ENCODE data around the gene ZNF850. TPM values are rescaled to one million over a fixed set of nuclear protein-coding genes. Genes with fewer than 3 reads are reported as not detected.
"Not testable (repeated sequence)": the region's sequence is repeated elsewhere in the genome, so short reads cannot be mapped to it uniquely, and the experiment has no call there.

Gene ZNF850
- 0.93 TPM for polyA plus RNA-seq (2012; ENCODE audit: insufficient read depth, insufficient read length)

DNA sequence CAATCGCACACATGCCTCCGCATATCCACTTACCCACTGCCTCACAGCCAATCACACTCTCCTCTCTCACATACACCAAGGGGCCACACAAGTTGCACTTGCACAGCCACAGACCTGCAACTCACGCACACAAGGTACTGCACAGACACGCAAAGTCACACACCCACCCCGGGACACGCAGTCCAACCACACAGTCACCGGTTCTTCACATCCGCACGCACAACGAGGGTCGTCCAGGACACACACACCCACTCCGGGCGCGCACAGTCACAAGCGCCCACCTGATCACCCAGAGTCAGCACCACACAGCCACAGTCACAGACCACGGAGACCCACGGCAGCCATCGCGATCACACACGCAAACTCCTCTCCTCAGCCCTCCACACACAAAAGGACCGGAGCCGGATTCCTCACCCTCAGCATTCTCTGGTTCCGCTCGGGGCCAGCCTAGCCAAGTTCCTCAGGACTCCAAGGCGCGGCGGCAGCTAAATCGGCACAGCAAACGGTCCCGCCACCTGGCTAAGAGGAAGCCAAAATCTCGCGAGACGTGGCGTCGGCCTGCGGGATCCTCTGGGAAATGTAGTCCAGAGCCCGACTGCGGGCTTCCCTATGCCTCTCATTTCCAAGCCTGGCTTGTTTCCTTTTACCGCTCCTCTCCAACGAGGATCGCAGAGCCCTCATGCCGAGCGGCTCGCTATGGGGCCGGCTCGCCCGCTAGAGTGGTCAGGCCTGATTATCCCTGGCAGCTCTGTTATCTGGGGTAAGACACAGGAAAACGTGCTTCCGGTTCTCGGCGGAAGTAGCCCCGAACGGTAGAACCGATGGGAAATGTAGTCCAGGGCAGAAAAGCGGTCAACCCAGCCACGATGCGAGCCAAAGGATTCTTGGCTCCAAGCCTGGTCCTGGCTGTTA is at the start of gene ZNF850:
Gene ZNF850, minus strand, starts transcription at position 497 of the 912 bp plus-strand sequence. CDS start 10,201 bp downstream, outside the sequence.
- H3K4me3 ChIP-seq (ENCODE audit: low read length): peak within 1 kb of the TSS; percentile 67

GRCh38 chr19:36821758-36822157 is 49.2 kb upstream of the ZNF850 start:
- H3K4me3 ChIP-seq (ENCODE audit: low read length): no peak overlapping the region
- DNase-seq (ENCODE audit: low read depth, low spot score): no peak

More for the DNA sequence above, at the start of gene ZNF850:
- DNase-seq (ENCODE audit: low read depth, low spot score): peak; percentile 94

- H3K4me3 ChIP-seq (ENCODE audit: low read length): no peak overlapping the region
- DNase-seq (ENCODE audit: low read depth, low spot score): no peak
These were observed 46.6 kb upstream of the ZNF850 start for GRCh38 chr19:36819130-36819630.

- no peak for DNase-seq (ENCODE audit: low read depth, low spot score)
- H3K4me3 ChIP-seq (ENCODE audit: low read length): no peak overlapping the region
These were observed 34.4 kb upstream of the ZNF850 start for GRCh38 chr19:36807029-36807428.

GRCh38 chr19:36805364-36805763 is 32.8 kb upstream of the ZNF850 start:
- no peak overlapping the region for H3K4me3 ChIP-seq (ENCODE audit: low read length)
- DNase-seq (ENCODE audit: low read depth, low spot score): no peak

- no peak overlapping the region for H3K4me3 ChIP-seq (ENCODE audit: low read length)
- DNase-seq (ENCODE audit: low read depth, low spot score): no peak
These were observed 25.1 kb upstream of the ZNF850 start for GRCh38 chr19:36797786-36798108.

DNA sequence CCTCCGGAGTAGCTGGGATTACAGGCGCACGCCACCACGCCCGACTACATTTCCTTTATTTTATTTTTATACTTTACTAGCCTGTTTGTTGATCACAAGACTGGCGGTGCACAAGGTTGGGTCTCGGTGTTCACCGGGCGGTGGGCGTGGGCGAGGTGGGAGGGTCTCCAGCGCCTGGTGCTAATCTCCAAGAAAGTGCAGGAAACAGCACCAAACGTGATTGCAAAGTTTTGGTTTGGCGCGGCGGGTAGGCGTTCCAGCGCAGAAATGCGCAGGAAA is 24.0 kb upstream of the ZNF850 start:
- no peak for DNase-seq (ENCODE audit: low read depth, low spot score)
- H3K4me3 ChIP-seq (ENCODE audit: low read length): no peak overlapping the region

- not testable (repeated sequence) for DNase-seq (ENCODE audit: low read depth, low spot score); H3K4me3 ChIP-seq (ENCODE audit: low read length)
These were observed 19.0 kb upstream of the ZNF850 start for GRCh38 chr19:36791420-36792141.

DNA sequence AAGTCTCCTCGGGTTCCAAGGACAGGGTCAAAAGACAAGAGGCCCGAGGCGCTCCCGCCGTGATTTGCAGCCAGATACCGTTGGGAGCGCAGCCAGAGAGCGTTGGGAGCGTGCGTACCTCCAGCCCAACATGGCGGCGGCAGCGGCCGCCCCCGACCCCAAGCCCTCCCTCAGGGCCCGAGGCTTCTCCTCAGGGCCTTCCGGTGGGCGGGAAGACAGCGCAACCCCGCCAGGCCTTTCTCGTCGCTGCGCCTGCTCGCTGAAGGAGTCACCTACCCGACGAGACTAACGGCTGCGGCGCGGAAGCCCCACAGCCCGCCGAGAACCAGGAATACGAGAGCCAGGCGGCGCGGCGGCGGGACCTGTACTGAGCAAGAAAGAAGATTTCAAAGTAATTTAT is 3.2 kb upstream of the ZNF850 start:
- no peak for DNase-seq (ENCODE audit: low read depth, low spot score)
- H3K4me3 ChIP-seq (ENCODE audit: low read length): no peak overlapping the region

DNA sequence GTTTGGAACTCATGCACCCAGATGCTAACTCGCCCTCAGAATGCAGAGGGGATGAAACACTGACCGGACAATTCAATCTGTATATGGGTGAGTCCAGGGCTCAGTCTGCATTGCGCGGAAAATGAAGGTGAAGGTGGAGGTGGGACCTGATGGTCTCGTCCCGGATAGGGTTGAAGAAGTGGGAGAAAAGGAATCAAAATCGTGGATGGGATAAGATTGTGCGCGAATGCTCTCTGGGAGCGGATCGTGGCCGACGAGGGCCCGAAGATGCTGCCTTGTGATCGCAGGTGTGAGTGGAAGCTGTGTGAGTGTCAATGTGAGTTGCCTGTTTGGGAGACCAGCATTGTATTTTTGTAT is 594 bp upstream of the ZNF850 start:
- no peak for DNase-seq (ENCODE audit: low read depth, low spot score)
- peak overlapping the region; percentile 67 for H3K4me3 ChIP-seq (ENCODE audit: low read length)

- no peak for DNase-seq (ENCODE audit: low read depth, low spot score)
- H3K4me3 ChIP-seq (ENCODE audit: low read length): peak overlapping the region; percentile 67
These were observed 1.1 kb downstream of the ZNF850 start for GRCh38 chr19:36771261-36772231.

DNA sequence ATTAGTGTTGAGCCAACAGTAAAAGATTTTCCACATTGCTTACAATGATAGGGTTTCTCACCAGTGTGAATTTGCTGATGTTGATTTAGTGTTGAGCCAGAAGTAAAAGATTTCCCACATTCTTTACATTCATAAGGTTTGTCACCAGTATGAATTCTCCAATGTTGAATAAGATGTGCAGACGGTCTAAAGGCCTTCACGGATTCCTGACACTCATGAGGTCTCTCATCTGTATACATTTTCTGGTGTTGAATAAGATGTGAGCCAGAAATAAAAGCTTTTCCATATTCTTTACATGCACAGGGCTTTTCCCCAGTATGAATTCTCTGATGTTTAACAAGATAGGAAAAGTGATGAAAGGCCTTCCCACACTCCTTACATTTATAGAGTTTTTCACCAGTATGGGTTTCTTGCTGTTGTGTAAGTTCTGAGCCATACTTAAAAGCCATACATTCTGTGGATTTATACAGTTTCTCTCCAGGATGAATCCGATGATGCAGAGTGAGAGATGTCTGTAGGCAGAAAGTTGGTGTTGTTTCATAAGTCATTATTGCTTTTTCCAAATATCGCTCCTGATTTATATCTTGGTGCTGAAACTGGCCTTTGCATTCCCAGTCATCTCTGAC is 22.4 kb downstream of the ZNF850 start:
- no peak overlapping the region for H3K4me3 ChIP-seq (ENCODE audit: low read length)

GRCh38 chr19:36749613-36750012 is 23.0 kb downstream of the ZNF850 start:
- not testable (repeated sequence) for DNase-seq (ENCODE audit: low read depth, low spot score); H3K4me3 ChIP-seq (ENCODE audit: low read length)

More for the DNA sequence above, 22.4 kb downstream of the ZNF850 start:
- no peak for DNase-seq (ENCODE audit: low read depth, low spot score)

DNA sequence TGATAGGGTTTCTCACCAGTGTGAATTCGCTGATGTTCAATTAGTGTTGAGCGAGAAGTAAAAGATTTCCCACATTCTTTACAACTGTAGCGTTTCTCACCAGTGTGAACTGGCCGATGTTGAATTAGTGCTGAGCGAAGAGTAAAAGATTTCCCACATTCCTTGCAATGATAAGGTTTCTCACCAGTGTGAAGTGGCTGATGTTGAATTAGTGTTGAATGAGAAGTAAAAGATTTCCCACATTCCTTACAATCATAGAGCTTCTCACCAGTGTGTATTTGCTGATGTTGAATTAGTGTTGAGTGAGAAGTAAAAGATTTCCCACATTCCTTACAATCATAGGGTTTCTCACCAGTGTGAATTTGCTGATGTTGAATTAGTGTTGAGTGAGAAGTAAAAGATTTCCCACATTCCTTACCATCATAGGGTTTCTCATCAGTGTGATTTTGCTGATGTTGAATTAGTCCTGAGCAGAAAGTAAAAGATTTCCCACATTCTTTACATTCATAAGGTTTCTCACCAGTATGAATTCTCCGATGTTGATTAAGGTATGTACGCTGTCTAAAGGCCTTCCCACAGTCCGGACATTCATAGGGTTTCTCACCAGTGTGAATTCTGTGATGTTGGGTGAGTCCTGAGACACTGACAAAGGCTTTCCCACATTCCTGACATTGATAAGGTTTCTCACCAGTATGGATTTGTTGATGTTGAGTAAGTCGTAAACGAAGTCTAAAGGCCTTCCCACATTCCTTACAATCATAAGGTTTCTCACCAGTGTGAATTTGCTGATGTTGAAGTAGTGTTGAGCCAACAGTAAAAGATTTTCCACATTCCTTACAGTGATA is 24.0 kb downstream of the ZNF850 start:
- DNase-seq (ENCODE audit: low read depth, low spot score): no peak
- H3K4me3 ChIP-seq (ENCODE audit: low read length): no peak overlapping the region

DNA sequence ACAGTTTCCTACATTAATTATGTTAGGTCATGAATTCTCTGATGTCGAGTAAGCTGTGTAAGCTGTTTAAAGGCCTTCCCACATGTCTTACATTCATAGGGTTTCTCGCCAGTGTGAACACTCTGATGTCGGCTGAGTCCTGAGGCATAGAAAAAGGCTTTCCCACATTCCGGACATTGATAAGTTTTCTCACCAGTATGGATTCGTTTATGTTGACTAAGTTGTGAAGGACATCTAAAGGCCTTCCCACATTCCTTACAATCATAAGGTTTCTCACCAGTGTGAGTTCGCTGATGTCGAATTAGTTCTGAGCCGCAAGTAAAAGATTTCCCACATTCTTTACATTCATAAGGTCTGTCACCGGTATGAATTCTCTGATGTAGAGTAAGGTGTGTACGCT is 24.9 kb downstream of the ZNF850 start:
- no peak overlapping the region for H3K4me3 ChIP-seq (ENCODE audit: low read length)
- DNase-seq (ENCODE audit: low read depth, low spot score): no peak

GRCh38 chr19:36745870-36746269 is 26.7 kb downstream of the ZNF850 start:
- no peak for DNase-seq (ENCODE audit: low read depth, low spot score)
- no peak overlapping the region for H3K4me3 ChIP-seq (ENCODE audit: low read length)

DNA sequence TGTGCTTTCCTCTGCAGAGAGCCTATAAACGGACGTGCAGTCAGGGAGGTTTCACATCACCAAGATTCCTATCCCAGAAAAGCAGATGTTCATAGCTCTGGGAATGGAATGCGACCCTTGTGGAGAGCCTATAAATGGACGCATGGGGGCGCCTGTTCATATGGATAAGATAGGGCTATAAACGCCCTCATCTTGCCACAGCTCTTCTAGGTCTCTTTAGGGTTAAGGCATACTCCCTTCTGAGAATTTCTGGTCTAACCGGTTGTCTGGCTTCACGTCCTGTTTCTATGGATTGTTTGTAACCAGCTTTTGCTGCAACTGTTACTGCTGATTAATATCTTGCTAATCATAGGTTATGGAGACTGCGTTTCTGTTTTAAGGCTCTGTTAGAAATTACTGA is 36.4 kb downstream of the ZNF850 start:
- not testable (repeated sequence) for DNase-seq (ENCODE audit: low read depth, low spot score); H3K4me3 ChIP-seq (ENCODE audit: low read length)
